Fibroblast of lung (primary cell): ENCODE data around the gene DGKG. TPM values are rescaled to one million over a fixed set of nuclear protein-coding genes. Genes with fewer than 3 reads are reported as not detected.

ENCODE experiments used
- DNase-seq, 2 donors: peaks; one replicate each; pipeline versions ENCODE4 v3.0.0 to v3.0.0-alpha.2; 2010; ENCODE audit warnings: low read depth in 2 of 2
- H2AFZ ChIP-seq: 2 replicates; pipeline ENCODE4 v1.5.1; 2012; ENCODE audit warnings: low read length, control low read depth, inconsistent platforms
- H3K27ac ChIP-seq: 2 replicates; pipeline ENCODE4 v1.5.1; 2011; ENCODE audit warnings: low read length, control low read depth; ENCODE audit not compliant: insufficient read depth
- H3K27me3 ChIP-seq: 2 replicates; pipeline ENCODE4 v1.5.1; 2011; ENCODE audit warnings: mild to moderate bottlenecking, low read length; ENCODE audit not compliant: control insufficient read depth, insufficient read depth
- H3K36me3 ChIP-seq: 2 replicates; pipeline ENCODE4 v1.5.1; 2011; ENCODE audit warnings: low read length; ENCODE audit not compliant: control insufficient read depth, insufficient read depth
- H3K4me1 ChIP-seq: 2 replicates; pipeline ENCODE4 v1.5.1; 2011; ENCODE audit warnings: low read length; ENCODE audit not compliant: control insufficient read depth, insufficient read depth; ENCODE audit errors: extremely low read depth
- H3K4me2 ChIP-seq: 2 replicates; pipeline ENCODE4 v1.5.1; 2011; ENCODE audit warnings: low read length, control low read depth; ENCODE audit not compliant: insufficient read depth; ENCODE audit errors: extremely low read depth
- H3K4me3 ChIP-seq, 4 experiments: fragments of 200-600 bp in 1 of 4; sonication (generic) in 1 of 4; replicated peaks in 1 of 4; 2 replicates each; pipeline ENCODE4 v1.5.1; 2011 to 2016; ENCODE audit warnings: low read length in 4 of 4, low read depth in 3 of 4, mild to moderate bottlenecking in 3 of 4, control low read depth in 2 of 4, inconsistent platforms in 1 of 4, mixed read lengths in 1 of 4; ENCODE audit not compliant: insufficient read depth in 1 of 4; ENCODE audit errors: control extremely low read depth in 1 of 4
- H3K79me2 ChIP-seq: 2 replicates; pipeline ENCODE4 v1.5.1; 2012; ENCODE audit warnings: mild to moderate bottlenecking, low read length, inconsistent platforms; ENCODE audit not compliant: control insufficient read depth, insufficient read depth
- H3K9ac ChIP-seq: 2 replicates; pipeline ENCODE4 v1.5.1; 2011; ENCODE audit warnings: mild to moderate bottlenecking, low read length, control low read depth; ENCODE audit not compliant: insufficient read depth
- H3K9me3 ChIP-seq: 2 replicates; pipeline ENCODE4 v1.5.1; 2012; ENCODE audit warnings: low read depth, low read length; ENCODE audit not compliant: control insufficient read depth, insufficient read depth
- H4K20me1 ChIP-seq: 2 replicates; pipeline ENCODE4 v1.5.1; 2011; ENCODE audit warnings: low read length; ENCODE audit not compliant: control insufficient read depth, insufficient read depth; ENCODE audit errors: extremely low read depth
- EZH2 ChIP-seq: IDR thresholded peaks from 2 replicates; pipeline ENCODE4 v1.5.1; 2012; ENCODE audit warnings: low read length, control low read depth, mild to moderate bottlenecking; ENCODE audit errors: missing control alignments
- polyA plus RNA-seq, 2 donors: library from polyadenylated mRNA; depleted of rRNA in 1 of 2; stranded (reverse) in 1 of 2; unstranded in 1 of 2; fragments of >200 nt; gene quantifications; 2 replicates each; pipeline ENCODE4 v1.2.1, GENCODE V29; 2011 to 2012; ENCODE audit warnings: missing spikeins in 1 of 2
- total RNA-seq: library from RNA; depleted of rRNA; stranded (reverse); fragments of >200 nt; gene quantifications from 2 replicates; pipeline ENCODE4 v1.2.1, GENCODE V29; 2014
- TF ChIP-seq, protein P1 (sequence below), 2 donors: IDR thresholded peaks in 1 of 2; conservative IDR thresholded peaks in 1 of 2; 1 replicate in 1 of 2; 2 replicates in 1 of 2; pipeline ENCODE4 v1.5.1; 2011 to 2012; ENCODE audit warnings: low read length in 2 of 2, control low read depth in 1 of 2, inconsistent platforms in 1 of 2, low read depth in 1 of 2, mild to moderate bottlenecking in 1 of 2

DGKG gene
- total and polyA plus RNA-seq, 2 donors (not counting 1 experiment from before 2014, with no cell fraction given), result 3.7 to 4.8 TPM

DNA sequence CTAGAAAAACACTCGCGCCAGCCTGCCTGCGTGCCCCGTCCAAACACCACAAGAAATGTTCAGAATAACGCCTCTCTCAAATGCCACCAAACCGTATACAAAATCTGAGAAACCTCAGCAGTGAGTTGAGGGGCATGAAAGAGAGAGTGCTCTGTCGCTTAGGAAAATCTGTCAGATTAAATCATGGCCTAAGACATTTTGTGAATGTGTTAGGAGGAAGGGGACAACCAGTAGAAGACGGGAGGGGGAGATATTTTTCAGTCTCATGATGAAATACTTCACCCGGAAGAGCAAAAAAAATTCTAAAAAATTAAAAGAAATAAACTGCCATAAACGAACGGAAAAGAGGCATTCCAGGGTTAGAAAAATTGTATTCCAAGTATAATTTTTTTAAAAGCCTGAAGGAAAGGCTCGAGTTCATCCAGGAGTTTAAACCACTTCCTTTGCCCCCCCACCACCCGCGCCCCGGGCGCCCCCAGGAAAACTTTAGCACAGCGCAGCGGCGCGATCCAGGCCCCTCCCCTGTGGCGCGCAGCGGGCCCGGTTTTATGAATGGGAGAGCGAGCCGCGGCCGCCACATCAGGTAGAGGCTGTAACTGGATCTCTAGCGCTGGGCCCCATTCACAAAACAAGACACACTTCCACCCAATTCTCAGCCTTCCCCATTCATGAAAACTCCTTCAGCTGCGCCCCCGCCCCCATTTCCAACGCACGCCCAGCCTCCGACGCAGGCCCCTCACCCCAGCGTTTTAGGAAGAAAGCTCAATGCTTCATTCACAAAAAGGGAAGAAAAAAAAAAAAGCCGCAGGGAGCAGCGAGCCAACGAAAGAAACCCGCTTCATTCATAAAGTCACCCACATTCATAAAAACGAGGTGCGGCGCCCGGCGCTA is 254.6 kb downstream of the DGKG start:
- DNase-seq, result peak; percentile 80 to 84
- Histone ChIP-seq H3K27me3 (no peaks in the 10 kb centered on the region), H3K27ac (peak overlapping the region; percentile 76), H3K4me1 (peaks cover 20% of the 10 kb centered on the region), H3K79me2 (peaks cover 31% of the 10 kb centered on the region), H2AFZ (no peak overlapping the region), H3K4me3 (peak overlapping the region; percentile 83 to 90 (median 87)), H3K9ac (peak overlapping the region; percentile 80), H3K9me3 (no peaks in the 10 kb centered on the region), H4K20me1 (no peaks in the 10 kb centered on the region), H3K4me2 (peak overlapping the region; percentile 94), H3K36me3 (no peaks in the 10 kb centered on the region)
- no peak for TF ChIP-seq EZH2
- TF ChIP-seq, protein P1, sequence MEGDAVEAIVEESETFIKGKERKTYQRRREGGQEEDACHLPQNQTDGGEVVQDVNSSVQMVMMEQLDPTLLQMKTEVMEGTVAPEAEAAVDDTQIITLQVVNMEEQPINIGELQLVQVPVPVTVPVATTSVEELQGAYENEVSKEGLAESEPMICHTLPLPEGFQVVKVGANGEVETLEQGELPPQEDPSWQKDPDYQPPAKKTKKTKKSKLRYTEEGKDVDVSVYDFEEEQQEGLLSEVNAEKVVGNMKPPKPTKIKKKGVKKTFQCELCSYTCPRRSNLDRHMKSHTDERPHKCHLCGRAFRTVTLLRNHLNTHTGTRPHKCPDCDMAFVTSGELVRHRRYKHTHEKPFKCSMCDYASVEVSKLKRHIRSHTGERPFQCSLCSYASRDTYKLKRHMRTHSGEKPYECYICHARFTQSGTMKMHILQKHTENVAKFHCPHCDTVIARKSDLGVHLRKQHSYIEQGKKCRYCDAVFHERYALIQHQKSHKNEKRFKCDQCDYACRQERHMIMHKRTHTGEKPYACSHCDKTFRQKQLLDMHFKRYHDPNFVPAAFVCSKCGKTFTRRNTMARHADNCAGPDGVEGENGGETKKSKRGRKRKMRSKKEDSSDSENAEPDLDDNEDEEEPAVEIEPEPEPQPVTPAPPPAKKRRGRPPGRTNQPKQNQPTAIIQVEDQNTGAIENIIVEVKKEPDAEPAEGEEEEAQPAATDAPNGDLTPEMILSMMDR (conservative IDR thresholded peaks at IDR 0.05 in 1 of 2, IDR thresholded peaks at IDR 0.05 in 1 of 2; ENCODE audit: low read depth in 1 of 2, low read length in 2 of 2), result no peak

DNA sequence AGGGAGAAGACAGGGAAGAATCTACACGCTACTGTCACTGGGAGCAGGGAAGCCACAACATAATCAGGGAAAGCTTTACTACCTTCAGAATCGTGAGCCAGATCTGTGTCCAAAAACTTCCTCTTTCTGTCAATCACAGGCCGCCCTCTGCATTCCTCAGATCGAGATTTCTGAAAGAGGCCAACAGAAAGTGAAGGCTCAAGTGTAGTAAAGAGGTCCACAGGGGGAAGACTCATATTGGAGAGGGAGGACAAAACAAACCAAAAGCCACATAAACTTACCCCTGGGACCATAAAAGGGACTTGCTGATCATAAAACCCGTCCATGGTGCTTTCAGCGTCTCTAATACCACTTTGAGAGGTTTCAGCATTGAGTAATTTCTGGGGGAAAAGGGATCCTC is 256.5 kb downstream of the DGKG start:
- no peak overlapping the region for H2AFZ ChIP-seq
- no peaks in the 10 kb centered on the region for H3K36me3 ChIP-seq
- no peak overlapping the region for H3K4me2 ChIP-seq
- H3K9me3 ChIP-seq, result no peaks in the 10 kb centered on the region
- H3K79me2 ChIP-seq, result peaks cover 31% of the 10 kb centered on the region
- H3K4me1 ChIP-seq, result peaks cover 18% of the 10 kb centered on the region
- H3K27ac ChIP-seq, result no peak overlapping the region
- TF ChIP-seq, protein P1 (conservative IDR thresholded peaks at IDR 0.05 in 1 of 2, IDR thresholded peaks at IDR 0.05 in 1 of 2; ENCODE audit: low read depth in 1 of 2, low read length in 2 of 2), result no peak
- no peak for TF ChIP-seq EZH2
- DNase-seq, result no peak
- H3K9ac ChIP-seq, result no peak overlapping the region
- H3K4me3 ChIP-seq, result no peak overlapping the region
- no peaks in the 10 kb centered on the region for H4K20me1 ChIP-seq
- H3K27me3 ChIP-seq, result no peaks in the 10 kb centered on the region

DNA sequence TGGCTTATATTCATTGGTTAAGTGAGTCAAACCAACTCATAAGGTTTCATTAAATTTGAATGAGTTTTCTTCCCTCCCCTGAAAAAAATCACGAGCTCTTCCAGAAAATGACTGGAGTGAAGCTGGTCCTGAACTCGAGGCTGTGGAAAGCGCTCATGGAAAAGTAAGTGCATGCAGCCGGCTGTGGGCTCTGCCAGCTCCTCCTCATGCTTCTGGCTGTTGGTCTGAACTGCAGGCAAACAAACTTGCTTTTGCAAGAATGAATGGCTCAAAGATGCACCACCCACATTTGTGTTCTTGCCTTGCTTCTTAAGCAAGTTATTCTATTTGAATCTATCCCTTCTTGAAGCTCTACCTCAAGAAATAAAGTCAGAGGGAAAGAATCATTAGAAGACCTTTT is 259.3 kb downstream of the DGKG start:
- H3K4me3 ChIP-seq, result no peak overlapping the region
- no peaks in the 10 kb centered on the region for H3K9me3 ChIP-seq
- no peaks in the 10 kb centered on the region for H3K36me3 ChIP-seq
- H3K4me1 ChIP-seq, result peaks cover 25% of the 10 kb centered on the region
- H2AFZ ChIP-seq, result no peak overlapping the region
- DNase-seq, result peak in 1 of 2 donors; percentile 62
- H3K9ac ChIP-seq, result no peak overlapping the region
- H3K79me2 ChIP-seq, result peaks cover 24% of the 10 kb centered on the region
- H3K4me2 ChIP-seq, result no peak overlapping the region
- H3K27me3 ChIP-seq, result no peaks in the 10 kb centered on the region
- H4K20me1 ChIP-seq, result no peaks in the 10 kb centered on the region
- TF ChIP-seq, protein P1 (conservative IDR thresholded peaks at IDR 0.05 in 1 of 2, IDR thresholded peaks at IDR 0.05 in 1 of 2; ENCODE audit: low read depth in 1 of 2, low read length in 2 of 2), result no peak
- no peak for TF ChIP-seq EZH2
- H3K27ac ChIP-seq, result no peak overlapping the region
